HG02610 (cell line): ENCODE data around the gene THOC6.
"Not testable (repeated sequence)": the region's sequence is repeated elsewhere in the genome, so short reads cannot be mapped to it uniquely, and the experiment has no call there.

Experiments used
- ATAC-seq: cut with Tn5 transposase; IDR thresholded peaks from one replicate; pipeline ENCODE4 v1.9.1; 2021; ENCODE audit warnings: mild to moderate bottlenecking, moderate library complexity; ENCODE audit not compliant: unreplicated experiment

The THOC6 gene

DNA sequence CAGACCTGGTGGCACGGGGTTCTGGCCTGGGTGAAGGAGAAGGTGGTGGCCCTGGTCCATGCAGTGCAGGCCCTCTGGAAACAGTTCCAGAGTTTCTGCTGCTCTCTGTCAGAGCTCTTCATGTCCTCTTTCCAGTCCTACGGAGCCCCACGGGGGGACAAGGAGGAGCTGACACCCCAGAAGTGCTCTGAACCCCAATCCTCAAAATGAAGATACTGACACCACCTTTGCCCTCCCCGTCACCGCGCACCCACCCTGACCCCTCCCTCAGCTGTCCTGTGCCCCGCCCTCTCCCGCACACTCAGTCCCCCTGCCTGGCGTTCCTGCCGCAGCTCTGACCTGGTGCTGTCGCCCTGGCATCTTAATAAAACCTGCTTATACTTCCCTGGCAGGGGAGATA, 45.3 kb downstream of the THOC6 start:
- ATAC-seq: not testable (repeated sequence)

DNA sequence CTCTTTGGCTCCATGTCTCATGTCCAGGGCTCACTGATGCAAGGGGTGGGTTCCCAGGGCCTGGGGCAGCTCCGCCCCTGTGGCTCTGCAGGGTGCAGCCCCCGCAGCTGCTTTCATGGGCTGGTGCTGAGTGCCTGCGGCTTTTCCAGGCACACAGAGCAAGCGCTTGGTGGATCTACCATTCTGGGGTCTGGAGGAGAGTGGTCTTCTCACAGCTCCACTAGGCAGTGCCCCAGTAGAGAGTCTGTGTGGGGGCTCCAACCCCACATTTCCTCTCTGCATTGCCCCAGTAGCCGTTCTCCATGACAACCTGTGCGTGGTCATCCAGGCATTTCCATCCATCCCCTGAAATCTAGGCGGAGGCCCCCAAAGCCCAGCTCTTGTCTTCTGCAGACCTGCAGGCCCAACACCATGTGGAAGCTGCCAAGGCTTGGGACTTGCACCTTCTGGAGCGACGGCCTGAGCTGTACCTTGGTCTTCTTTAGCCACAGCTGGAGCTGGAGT, 46.8 kb downstream of the THOC6 start:
- no peak for ATAC-seq

DNA sequence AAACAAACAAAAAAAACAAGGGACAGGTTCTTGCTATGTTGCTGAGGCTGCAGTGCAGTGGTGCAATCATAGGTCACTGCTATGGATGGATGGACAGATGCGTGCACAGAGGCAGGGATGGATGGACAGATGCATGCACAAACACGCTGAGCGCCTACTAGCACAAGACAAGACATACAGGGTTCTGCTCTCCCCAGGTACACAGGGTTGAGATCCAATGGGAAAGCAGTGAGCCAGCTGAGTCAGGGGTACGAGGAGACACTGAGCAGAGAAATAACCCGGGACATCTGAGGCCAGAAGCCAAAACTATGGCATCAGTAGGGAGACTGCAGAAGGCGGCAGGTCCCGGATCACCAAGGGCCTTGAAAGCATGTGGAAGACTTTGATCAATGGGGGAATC, 47.8 kb downstream of the THOC6 start:
- no peak for ATAC-seq

DNA sequence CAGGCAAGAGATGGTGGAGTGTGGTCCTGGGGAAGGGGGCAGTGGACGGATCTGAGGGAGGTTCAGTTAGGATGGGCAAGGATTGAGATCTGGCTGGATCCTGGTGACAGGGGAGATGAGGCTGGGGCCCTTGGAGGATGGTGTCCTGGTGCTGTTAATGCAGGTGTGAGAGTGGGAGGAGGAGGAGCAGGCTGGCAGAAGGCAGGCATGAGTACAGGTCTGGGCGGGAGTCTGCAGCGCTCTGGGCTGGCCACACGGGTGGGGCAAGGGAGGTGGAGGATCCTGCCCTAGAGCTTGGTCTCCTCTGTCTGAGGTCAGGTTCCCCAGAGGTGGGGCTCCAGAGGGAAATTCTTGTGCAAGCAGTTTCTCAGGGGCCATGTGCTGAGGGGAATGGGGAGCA, 48.3 kb downstream of the THOC6 start:
- not testable (repeated sequence) for ATAC-seq

DNA sequence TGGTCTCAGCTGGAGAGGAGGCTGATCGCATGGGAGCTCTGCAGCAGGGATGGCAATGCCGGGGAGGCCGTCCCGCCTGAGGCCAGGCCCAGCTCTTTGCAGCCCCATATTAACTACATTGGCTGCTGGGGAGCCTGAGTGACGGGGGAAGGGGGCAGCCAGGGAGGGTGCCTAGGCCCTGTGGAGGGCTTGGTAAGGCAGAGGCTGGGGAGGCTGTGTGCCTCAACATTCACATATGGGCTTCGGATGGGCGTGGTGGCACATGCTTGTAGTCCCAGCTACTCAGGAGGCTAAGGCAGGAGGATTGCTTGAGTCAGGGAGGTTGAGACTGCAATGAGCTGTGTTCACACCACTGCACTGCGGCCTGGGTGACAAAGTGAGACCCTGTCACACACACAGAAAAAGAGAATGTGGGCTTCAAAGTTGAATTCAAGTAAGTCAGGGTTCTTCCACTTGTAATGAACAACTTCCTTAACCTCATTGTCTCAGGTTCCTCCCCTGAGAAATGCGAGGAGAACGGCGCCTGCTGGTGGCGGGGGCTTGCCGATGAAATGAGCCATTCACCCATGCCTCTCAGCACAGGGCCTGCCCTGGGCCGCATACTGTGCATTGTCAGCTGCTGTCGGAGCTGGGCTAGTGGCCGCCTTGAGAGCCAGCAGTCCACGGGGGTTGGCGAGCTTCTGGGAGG, 48.9 kb downstream of the THOC6 start:
- not testable (repeated sequence) for ATAC-seq

DNA sequence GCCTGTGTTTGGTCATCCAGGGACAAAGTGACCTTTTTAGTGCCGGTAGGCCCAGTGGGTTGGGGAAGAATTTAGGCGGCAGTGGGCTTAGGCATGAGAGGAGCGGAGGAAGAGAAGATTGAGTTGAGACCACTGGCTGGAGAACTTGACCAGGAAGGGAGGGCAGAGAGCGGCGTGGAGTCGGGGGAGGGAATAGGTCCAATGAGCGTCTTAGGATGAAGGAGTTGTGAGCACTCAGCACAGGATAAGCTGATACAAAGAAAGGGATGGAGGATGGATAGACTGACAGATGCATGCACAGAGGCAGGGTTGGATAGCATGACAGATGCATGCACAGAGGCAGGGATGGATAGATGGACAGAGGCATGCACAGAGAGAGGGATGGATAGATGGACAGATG, 49.6 kb downstream of the THOC6 start:
- ATAC-seq: no peak

DNA sequence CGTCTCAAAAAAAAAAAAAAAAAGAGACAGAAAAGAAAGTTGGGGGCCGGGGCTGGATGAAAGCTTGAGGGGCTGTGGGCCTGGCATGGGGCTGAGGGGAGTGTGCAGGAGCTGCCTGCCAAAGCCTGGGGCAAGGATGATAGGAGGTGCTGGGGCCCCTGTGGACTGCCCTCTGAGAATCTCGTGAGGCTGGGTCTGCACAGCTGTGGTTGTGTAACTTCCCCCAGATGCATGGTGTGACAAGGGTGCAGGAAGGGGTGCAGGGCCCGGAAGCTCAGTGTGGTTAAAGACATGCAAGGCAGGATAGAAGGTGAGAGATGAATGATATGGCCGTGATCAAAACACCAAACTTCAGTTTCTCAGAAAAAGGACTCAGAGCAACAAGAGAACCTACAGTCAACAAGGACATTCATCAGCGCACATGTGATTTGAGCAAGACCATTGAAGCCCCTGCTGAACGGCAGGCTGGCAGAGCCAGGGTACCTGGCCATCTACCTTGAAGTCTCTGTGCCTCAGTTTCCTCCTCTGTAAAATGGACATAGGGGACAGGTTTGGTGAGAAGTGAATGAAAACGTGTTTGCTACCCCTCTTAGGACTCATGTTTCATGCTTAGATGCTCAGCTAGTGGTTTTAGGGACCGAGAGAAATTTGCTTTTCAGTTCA, 51.2 kb downstream of the THOC6 start:
- ATAC-seq: peak; percentile 89

DNA sequence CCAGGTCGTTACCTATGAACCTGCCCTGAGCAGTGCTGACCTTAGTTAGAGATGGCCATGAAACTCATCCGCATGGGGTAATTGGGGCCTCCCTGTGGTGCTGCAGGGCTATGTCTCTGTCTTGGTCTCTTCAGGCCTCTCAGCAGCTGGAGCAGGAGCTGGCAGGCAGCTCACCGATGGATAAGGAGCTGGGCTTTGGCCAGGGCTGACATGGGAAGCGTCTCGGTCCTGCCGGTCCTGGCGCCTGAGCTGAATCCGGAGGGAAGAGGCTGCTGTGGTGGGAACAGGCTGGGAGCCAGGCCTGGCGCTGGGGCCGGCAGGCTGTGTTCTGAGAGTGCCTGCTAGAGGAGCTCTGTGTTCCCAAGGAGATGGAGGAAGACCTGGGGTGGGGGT, 51.7 kb downstream of the THOC6 start:
- no peak for ATAC-seq

DNA sequence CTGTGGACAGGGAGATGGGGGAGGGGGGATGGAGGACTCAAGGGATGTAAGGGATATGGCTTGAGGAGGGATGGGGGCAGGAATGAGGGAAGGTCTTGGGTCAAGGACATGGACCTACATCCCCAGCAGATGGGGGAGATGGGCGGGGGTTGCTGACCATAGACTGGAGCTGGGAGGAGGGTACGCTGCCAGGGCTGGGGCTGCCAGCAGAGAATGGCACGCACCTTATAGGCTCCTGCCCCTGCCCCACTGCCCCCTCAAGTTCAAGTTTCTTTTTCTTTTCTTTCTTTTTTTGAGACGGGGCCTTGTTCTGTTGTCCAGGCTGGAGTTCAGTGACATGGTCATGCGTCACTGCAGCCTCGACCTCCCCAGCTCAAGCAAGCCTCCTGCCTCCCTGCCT, 52.1 kb downstream of the THOC6 start:
- not testable (repeated sequence) for ATAC-seq

DNA sequence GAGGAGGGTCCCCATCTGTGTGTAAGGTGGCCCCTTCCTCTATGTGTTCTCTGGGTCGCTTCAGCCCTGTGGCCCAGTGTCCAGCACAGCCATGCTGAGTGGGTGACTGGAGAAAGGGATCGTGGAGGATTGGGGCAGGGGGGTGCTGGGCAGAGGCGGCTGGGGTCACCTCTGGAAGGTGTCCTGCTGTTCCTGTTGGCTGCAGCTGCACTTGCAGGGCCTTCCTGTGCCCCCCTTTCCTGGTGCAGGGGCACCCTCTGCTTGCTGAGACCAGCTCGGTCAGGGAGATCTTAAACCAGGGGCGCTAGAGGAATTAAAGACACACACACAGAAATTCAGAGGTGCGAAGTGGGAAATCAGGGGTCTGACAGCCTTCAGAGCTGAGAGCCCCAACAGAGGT, 52.7 kb downstream of the THOC6 start:
- no peak for ATAC-seq
